Activated naive CD8-positive, alpha-beta T cell (primary cell): ENCODE results near the gene PWWP2B.
"Not testable (repeated sequence)": the region's sequence is repeated elsewhere in the genome, so short reads cannot be mapped to it uniquely, and the experiment has no call there.

Experiments
- H3K27ac Mint-ChIP-seq: one replicate; pipeline ENCODE4 v1.8.0; 2021; ENCODE audit warnings: mixed read lengths
- H3K27me3 Mint-ChIP-seq: one replicate; pipeline ENCODE4 v1.8.0; 2021; ENCODE audit warnings: mixed read lengths
- H3K36me3 Mint-ChIP-seq: one replicate; pipeline ENCODE4 v1.8.0; 2021; ENCODE audit warnings: mixed read lengths
- H3K4me1 Mint-ChIP-seq: one replicate; pipeline ENCODE4 v1.8.0; 2021; ENCODE audit warnings: low read depth, mixed read lengths
- H3K4me3 Mint-ChIP-seq: one replicate; pipeline ENCODE4 v1.8.0; 2021; ENCODE audit warnings: mild to moderate bottlenecking, mixed read lengths
- H3K9me3 Mint-ChIP-seq: one replicate; pipeline ENCODE4 v1.8.0; 2021; ENCODE audit warnings: low read depth, mixed read lengths

The PWWP2B gene

DNA sequence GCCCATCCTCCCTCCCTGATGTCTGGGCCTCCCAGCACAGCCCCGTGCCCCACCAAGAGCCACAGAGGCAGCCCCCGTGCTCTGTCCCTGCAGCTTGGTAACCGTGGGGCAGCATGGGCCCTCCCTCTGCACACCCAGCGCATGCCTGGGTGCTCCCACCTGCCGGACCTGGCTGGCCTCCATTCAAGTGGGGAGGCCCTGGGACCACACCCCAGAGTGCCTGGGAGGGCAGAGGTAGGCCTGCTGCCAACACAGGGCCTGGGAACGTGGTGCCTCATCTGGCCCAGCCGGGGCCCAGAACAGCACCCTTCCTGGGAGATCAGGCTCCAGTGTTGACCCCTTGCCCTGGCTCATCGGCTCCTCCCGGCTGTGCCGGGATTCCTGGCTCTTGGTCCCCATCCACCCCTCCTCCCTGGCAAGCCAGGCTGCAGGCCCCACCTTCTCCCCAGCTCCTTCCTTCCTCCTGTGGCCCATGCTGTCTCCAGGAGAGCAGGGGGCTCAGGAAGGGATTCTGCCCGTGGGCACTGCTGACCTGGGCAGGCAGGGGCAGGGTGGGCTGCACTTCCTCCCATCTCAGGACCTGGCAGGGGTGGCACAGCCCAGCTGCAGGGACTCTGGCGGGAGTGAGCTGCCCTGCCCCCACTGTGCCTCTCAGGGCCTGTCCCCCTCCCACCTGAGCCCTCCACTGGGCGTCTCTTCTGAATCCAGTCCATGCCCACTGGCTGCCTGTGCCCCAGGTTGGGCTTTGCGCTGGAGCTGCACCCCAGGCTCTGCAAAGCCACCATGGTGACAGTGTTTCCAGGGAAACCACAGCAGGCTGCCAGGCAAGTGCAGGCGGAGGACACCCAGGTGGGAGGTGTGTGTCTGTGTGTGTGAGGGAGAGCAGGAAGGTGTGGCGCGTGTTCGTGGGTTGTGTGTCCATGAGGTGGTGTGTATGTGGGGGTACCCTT, 32.6 kb downstream of the PWWP2B start:
- Mint-ChIP-seq H3K4me3 (no peak overlapping the region), H3K36me3 (no peaks in the 10 kb centered on the region), H3K9me3 (no peaks in the 10 kb centered on the region), H3K27me3 (no peaks in the 10 kb centered on the region), H3K27ac (no peak overlapping the region), H3K4me1 (peaks cover 5% of the 10 kb centered on the region)

- H3K9me3 Mint-ChIP-seq, result no peaks in the 10 kb centered on the region
- no peak overlapping the region for H3K4me3 Mint-ChIP-seq
- peaks cover 5% of the 10 kb centered on the region for H3K4me1 Mint-ChIP-seq
- no peaks in the 10 kb centered on the region for H3K36me3 Mint-ChIP-seq
- no peaks in the 10 kb centered on the region for H3K27me3 Mint-ChIP-seq
- no peak overlapping the region for H3K27ac Mint-ChIP-seq
Observed at GRCh38 chr10:132430231-132430743, 33.3 kb downstream of the PWWP2B start.

DNA sequence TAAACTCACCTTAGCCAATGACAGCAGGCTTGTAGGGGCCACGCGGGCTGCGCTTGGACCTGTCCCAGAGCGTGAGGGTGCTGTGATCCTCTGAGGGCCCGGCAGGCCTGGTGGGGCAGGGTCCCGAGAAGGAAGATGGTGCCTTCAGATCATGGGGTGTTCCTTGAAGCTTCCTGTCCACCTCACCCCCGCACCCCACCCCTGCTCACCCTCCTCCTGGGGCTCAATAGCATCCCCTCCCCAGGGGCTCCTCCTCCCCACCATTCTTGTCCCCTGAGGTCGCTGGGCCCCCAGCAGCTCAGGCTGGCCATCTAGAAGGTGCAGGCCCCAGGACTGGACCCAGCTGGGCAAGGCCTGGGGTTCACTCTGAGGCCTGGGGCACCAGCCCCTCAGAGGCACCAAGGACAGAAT, 33.9 kb downstream of the PWWP2B start:
- Mint-ChIP-seq H3K4me1 (peaks cover 5% of the 10 kb centered on the region), H3K27ac (no peak overlapping the region), H3K27me3 (no peaks in the 10 kb centered on the region), H3K4me3 (no peak overlapping the region), H3K9me3 (no peaks in the 10 kb centered on the region), H3K36me3 (no peaks in the 10 kb centered on the region)

- no peaks in the 10 kb centered on the region for H3K9me3 Mint-ChIP-seq
- no peaks in the 10 kb centered on the region for H3K36me3 Mint-ChIP-seq
- no peak overlapping the region for H3K4me3 Mint-ChIP-seq
- peaks cover 5% of the 10 kb centered on the region for H3K4me1 Mint-ChIP-seq
- H3K27ac Mint-ChIP-seq, result no peak overlapping the region
- no peaks in the 10 kb centered on the region for H3K27me3 Mint-ChIP-seq
Observed at GRCh38 chr10:132431537-132432175, 34.7 kb downstream of the PWWP2B start.

DNA sequence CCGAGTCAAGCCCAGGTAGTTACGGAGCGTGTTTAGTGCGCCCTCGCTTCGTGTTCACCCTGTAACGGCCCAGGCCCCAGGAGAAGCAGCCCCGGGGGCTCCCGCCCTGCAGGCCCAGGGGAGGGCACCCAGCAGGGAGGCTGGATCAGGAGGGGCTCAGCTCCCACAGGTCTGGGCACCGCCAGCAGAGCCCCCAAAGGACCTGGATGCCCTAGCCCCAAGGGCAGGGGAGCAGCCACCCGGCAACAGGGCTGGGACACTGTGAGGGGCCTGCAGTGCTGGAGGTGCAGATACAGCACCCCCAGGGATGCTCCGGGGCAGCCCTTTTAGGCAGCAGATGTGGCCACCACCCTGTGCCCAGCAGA, 35.2 kb downstream of the PWWP2B start:
- H3K4me3 Mint-ChIP-seq, result no peak overlapping the region
- peaks cover 5% of the 10 kb centered on the region for H3K4me1 Mint-ChIP-seq
- no peaks in the 10 kb centered on the region for H3K27me3 Mint-ChIP-seq
- no peaks in the 10 kb centered on the region for H3K9me3 Mint-ChIP-seq
- H3K27ac Mint-ChIP-seq, result no peak overlapping the region
- H3K36me3 Mint-ChIP-seq, result no peaks in the 10 kb centered on the region

DNA sequence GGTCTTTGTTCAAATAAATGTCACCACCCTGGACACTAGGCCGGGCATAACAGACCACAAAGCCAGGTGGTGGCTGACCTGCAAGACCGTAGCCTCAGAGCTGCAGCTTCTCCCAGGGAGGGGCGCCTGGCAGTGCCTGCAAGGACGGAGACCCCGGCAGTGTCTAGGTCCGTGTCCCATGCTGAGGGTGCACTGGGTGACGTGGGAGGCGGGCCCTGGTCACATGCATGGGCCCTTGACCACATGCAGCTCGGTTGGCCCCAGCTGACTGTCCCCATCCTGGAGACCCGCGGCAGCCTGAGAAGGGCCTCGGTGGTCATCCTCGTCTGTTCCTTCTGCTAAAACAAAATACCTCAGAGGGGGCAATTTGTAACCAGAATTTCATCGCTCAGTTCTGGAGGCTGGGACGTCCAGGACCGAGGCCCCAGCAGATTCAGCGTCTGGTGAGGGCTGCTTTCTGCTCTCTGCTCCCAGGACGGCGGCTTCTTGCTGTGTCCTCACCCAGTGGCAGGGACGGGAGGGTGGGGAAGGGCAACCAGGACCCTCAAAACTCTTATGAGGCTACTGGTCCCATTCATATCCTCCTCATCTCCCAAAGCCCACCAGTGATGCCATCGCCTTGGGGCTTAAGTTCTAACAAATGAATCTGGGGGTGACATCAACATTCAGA, 36.8 kb downstream of the PWWP2B start:
- H3K36me3 Mint-ChIP-seq, result no peaks in the 10 kb centered on the region
- H3K27me3 Mint-ChIP-seq, result no peaks in the 10 kb centered on the region
- no peaks in the 10 kb centered on the region for H3K9me3 Mint-ChIP-seq
- peak overlapping the region; percentile 28 for H3K27ac Mint-ChIP-seq
- H3K4me3 Mint-ChIP-seq, result peak overlapping the region; percentile 47
- H3K4me1 Mint-ChIP-seq, result peaks cover 5% of the 10 kb centered on the region

GRCh38 chr10:132434405-132435005, 37.5 kb downstream of the PWWP2B start:
- no peaks in the 10 kb centered on the region for H3K27me3 Mint-ChIP-seq
- no peaks in the 10 kb centered on the region for H3K36me3 Mint-ChIP-seq
- H3K9me3 Mint-ChIP-seq, result no peaks in the 10 kb centered on the region
- H3K4me1 Mint-ChIP-seq, result peaks cover 5% of the 10 kb centered on the region
- peak overlapping the region; percentile 28 for H3K27ac Mint-ChIP-seq
- H3K4me3 Mint-ChIP-seq, result peak overlapping the region; percentile 47

DNA sequence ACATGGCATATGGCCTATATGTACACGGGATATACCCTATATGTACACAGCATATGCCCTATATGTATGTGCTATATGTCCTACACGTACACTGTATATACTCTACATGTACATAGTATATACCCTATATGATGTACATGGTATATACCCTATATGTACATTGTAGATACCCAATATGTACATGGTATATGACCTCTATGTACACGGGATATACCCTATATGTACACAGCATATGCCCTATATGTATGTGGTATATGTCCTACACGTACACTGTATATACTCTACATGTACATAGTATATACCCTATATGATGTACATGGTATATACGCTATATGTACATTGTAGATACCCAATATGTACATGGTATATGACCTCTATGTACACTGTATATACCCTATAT, 38.3 kb downstream of the PWWP2B start:
- not testable (repeated sequence) for H3K27ac Mint-ChIP-seq, H3K4me3 Mint-ChIP-seq, H3K36me3 Mint-ChIP-seq, H3K4me1 Mint-ChIP-seq, H3K9me3 Mint-ChIP-seq, H3K27me3 Mint-ChIP-seq

DNA sequence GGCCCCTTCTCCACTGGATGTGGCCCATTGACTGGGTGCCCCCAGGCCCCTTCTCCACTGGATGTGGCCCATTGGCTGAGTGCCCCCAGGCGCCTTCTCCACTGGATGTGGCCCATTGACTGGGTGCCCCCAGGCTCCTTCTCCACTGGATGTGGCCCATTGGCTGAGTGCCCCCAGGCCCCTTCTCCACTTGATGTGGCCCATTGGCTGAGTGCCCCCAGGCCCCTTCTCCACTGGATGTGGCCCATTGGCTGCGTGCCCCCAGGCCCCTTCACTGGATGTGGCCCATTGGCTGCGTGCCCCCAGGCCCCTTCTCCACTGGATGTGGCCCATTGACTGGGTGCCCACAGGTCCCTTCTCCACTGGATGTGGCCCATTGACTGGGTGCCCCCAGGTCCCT, 39.1 kb downstream of the PWWP2B start:
- not testable (repeated sequence) for H3K4me1 Mint-ChIP-seq, H3K36me3 Mint-ChIP-seq, H3K9me3 Mint-ChIP-seq, H3K4me3 Mint-ChIP-seq, H3K27ac Mint-ChIP-seq, H3K27me3 Mint-ChIP-seq

GRCh38 chr10:132436861-132437410, 39.9 kb downstream of the PWWP2B start:
- Mint-ChIP-seq H3K9me3 (no peaks in the 10 kb centered on the region), H3K27ac (no peak overlapping the region), H3K4me3 (no peak overlapping the region), H3K27me3 (no peaks in the 10 kb centered on the region), H3K36me3 (no peaks in the 10 kb centered on the region), H3K4me1 (peaks cover 7% of the 10 kb centered on the region)

- no peak overlapping the region for H3K4me3 Mint-ChIP-seq
- H3K27me3 Mint-ChIP-seq, result no peaks in the 10 kb centered on the region
- H3K9me3 Mint-ChIP-seq, result no peaks in the 10 kb centered on the region
- no peaks in the 10 kb centered on the region for H3K36me3 Mint-ChIP-seq
- peaks cover 9% of the 10 kb centered on the region for H3K4me1 Mint-ChIP-seq
- no peak overlapping the region for H3K27ac Mint-ChIP-seq
Observed at GRCh38 chr10:132437541-132437950, 40.5 kb downstream of the PWWP2B start.

- H3K9me3 Mint-ChIP-seq, result no peaks in the 10 kb centered on the region
- H3K36me3 Mint-ChIP-seq, result no peaks in the 10 kb centered on the region
- H3K4me3 Mint-ChIP-seq, result no peak overlapping the region
- no peak overlapping the region for H3K27ac Mint-ChIP-seq
- no peaks in the 10 kb centered on the region for H3K27me3 Mint-ChIP-seq
- peaks cover 9% of the 10 kb centered on the region for H3K4me1 Mint-ChIP-seq
Observed at GRCh38 chr10:132438091-132439024, 41.4 kb downstream of the PWWP2B start.

DNA sequence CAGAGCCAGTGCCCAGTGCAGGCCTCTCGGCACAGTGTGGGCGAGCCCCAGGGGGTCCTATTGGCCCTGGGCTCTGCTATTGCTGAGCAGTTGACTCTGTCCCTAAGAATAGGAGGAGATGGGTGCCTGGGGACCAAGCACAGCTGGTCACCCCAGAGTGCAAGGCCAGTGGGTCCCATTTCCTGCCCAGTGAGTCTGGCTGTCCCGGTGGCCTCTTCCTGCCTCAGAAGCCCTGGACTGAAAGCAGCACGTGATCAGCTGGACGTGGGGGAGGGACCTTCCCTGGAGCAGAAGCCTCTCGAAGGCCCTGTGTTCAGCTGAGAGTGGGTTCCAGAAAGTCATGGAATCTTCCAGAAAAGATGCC, 42.0 kb downstream of the PWWP2B start:
- Mint-ChIP-seq H3K27me3 (no peaks in the 10 kb centered on the region), H3K27ac (no peak overlapping the region), H3K4me1 (peaks cover 9% of the 10 kb centered on the region)

More for the DNA sequence above, 42.0 kb downstream of the PWWP2B start:
- no peaks in the 10 kb centered on the region for H3K9me3 Mint-ChIP-seq
- no peaks in the 10 kb centered on the region for H3K36me3 Mint-ChIP-seq
- H3K4me3 Mint-ChIP-seq, result no peak overlapping the region
